Measurements from ENCODE around the gene COX20. TPM values are rescaled to one million over a fixed set of nuclear protein-coding genes. Genes with fewer than 3 reads are reported as not detected.
A peak's percentile ranks its signal among the peaks of the same experiment; 100 is the strongest.

COX20 gene
- total and polyA plus RNA-seq, 2 donors from 2014 or later, result 45.4 to 171 TPM

DNA sequence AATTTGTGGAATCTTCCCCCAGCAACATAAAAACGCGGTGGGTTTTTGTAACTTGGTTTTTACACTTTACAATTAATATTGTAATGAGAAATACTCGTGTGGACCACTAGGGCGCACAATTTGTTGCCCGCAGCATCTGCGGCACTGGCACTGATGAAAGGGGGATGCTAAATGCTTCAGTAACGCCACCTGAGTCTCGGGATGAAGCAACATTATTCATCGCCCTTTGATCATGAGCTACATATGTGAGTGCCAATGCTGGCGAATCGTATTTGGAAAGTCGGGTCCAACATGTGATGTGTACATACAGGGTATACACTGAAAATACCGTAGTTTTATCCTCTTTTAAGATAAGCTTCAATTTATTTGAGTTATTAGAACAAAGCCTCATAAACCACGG, 34.2 kb upstream of the COX20 start:
- DNase-seq (no peak), FAIRE-seq (no peak)
- intact Hi-C loops (cut with DNase I), result loop anchor here (10.0 kb wide), 1 partner anchor 234 kb away; no protein-coding TSS in a partner anchor
- TF ChIP-seq, protein P1, sequence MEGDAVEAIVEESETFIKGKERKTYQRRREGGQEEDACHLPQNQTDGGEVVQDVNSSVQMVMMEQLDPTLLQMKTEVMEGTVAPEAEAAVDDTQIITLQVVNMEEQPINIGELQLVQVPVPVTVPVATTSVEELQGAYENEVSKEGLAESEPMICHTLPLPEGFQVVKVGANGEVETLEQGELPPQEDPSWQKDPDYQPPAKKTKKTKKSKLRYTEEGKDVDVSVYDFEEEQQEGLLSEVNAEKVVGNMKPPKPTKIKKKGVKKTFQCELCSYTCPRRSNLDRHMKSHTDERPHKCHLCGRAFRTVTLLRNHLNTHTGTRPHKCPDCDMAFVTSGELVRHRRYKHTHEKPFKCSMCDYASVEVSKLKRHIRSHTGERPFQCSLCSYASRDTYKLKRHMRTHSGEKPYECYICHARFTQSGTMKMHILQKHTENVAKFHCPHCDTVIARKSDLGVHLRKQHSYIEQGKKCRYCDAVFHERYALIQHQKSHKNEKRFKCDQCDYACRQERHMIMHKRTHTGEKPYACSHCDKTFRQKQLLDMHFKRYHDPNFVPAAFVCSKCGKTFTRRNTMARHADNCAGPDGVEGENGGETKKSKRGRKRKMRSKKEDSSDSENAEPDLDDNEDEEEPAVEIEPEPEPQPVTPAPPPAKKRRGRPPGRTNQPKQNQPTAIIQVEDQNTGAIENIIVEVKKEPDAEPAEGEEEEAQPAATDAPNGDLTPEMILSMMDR (IDR thresholded peaks at IDR 0.05; ENCODE audit: borderline replicate concordance, extremely low read depth, insufficient read depth), result peak; percentile 46
- Histone ChIP-seq H3K4me1 (ENCODE audit: control insufficient read depth in 2 of 3, insufficient read depth in 2 of 3, low read depth in 1 of 3, low read length in 3 of 3) (peaks cover 0 to 2% (median 0%) of the 10 kb centered on the region in 3 donors), H3K27ac (ENCODE audit: low read depth in 2 of 2, low read length in 2 of 2) (no peak overlapping the region), H3K27me3 (ENCODE audit: control insufficient read depth, insufficient read depth, low read length) (no peaks in the 10 kb centered on the region), H3K9me3 (ENCODE audit: control insufficient read depth in 2 of 3, insufficient read depth in 1 of 3, low read length in 3 of 3) (no peaks in the 10 kb centered on the region), H3K36me3 (ENCODE audit: control insufficient read depth in 2 of 3, insufficient read depth in 3 of 3, low read length in 3 of 3) (no peaks in the 10 kb centered on the region), H3K4me3 (ENCODE audit: low read length in 3 of 3) (no peak overlapping the region), H3K9ac (ENCODE audit: low read length in 3 of 3) (no peak overlapping the region)

DNA sequence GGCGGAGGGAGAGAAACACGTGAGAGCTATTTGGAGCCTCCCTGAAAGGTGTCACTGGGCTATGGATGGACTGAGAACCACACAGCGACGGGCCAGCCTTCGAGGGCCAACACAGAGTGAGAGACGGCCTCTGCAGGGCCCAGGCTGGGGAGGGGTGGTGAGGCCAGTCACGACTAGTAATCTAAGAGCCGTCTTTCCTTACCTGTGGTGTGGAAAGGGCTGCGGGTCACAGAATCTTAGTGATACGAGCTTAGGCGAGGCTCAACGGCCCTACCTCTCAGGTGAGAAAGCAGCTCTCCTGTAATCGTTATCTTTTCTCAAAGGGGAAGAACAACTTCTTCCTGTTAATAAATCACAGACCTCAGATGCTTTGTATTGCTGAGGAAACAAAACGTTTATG, 33.4 kb upstream of the COX20 start:
- Histone ChIP-seq H3K4me1 (ENCODE audit: control insufficient read depth in 2 of 3, insufficient read depth in 2 of 3, low read depth in 1 of 3, low read length in 3 of 3) (no peaks in the 10 kb centered on the region), H3K9me3 (ENCODE audit: control insufficient read depth in 2 of 3, insufficient read depth in 1 of 3, low read length in 3 of 3) (no peaks in the 10 kb centered on the region), H3K27me3 (ENCODE audit: control insufficient read depth, insufficient read depth, low read length) (no peaks in the 10 kb centered on the region), H3K4me3 (ENCODE audit: low read length in 3 of 3) (no peak overlapping the region), H3K36me3 (ENCODE audit: control insufficient read depth in 2 of 3, insufficient read depth in 3 of 3, low read length in 3 of 3) (no peaks in the 10 kb centered on the region), H3K27ac (ENCODE audit: low read depth in 2 of 2, low read length in 2 of 2) (no peak overlapping the region), H3K9ac (ENCODE audit: low read length in 3 of 3) (no peak overlapping the region)
- intact Hi-C loops (cut with DNase I), result loop anchor here (10.0 kb wide), 1 partner anchor 233 kb away; no protein-coding TSS in a partner anchor
- FAIRE-seq (no peak), DNase-seq (no peak)
- TF ChIP-seq, protein P1 (IDR thresholded peaks at IDR 0.05; ENCODE audit: borderline replicate concordance, extremely low read depth, insufficient read depth), result no peak

DNA sequence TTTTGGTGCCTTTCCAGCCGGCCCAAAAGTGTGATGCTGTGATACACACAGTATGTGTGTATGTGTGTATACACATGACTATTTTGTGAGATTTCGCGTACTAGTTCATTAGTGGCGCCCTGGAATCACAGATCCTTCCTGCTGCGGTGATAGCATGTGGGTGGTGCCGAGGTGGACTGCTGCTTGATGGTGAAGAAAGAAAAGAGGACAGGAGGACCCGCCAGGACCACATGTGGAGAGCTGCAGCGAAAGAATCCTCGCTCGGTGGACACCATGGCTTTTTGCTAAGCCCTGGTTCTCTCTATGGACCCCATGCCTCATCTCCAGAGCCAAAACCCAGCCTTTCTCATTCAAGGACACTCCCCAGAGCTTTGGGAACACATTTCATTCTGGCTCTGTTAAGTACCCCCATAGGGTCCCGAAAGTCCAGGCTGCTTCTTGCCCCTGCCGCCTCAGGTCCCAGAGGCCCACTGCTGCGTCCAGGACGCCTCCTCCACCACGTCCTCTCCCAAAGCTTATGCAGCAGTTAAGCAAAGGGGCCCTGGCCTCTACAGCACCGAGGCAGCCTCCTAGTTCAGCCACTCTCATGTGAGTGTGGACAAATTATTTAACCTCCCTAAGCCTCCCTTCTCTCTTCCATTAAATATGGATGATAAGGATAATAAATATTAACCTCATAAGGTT, 32.8 kb upstream of the COX20 start:
- no peak overlapping the region for H3K27ac ChIP-seq (ENCODE audit: low read depth in 2 of 2, low read length in 2 of 2)
- no peaks in the 10 kb centered on the region for H3K27me3 ChIP-seq (ENCODE audit: control insufficient read depth, insufficient read depth, low read length)
- H3K36me3 ChIP-seq (ENCODE audit: control insufficient read depth in 2 of 3, insufficient read depth in 3 of 3, low read length in 3 of 3), result no peaks in the 10 kb centered on the region
- no peak for DNase-seq
- intact Hi-C loops (cut with DNase I), result loop anchor here (10.0 kb wide), 1 partner anchor 232 kb away; no protein-coding TSS in a partner anchor
- no peak for FAIRE-seq
- H3K4me3 ChIP-seq (ENCODE audit: low read length in 3 of 3), result no peak overlapping the region
- no peak overlapping the region for H3K9ac ChIP-seq (ENCODE audit: low read length in 3 of 3)
- H3K4me1 ChIP-seq (ENCODE audit: control insufficient read depth in 2 of 3, insufficient read depth in 2 of 3, low read depth in 1 of 3, low read length in 3 of 3), result no peaks in the 10 kb centered on the region
- H3K9me3 ChIP-seq (ENCODE audit: control insufficient read depth in 2 of 3, insufficient read depth in 1 of 3, low read length in 3 of 3), result no peaks in the 10 kb centered on the region
- TF ChIP-seq, protein P1 (IDR thresholded peaks at IDR 0.05; ENCODE audit: borderline replicate concordance, extremely low read depth, insufficient read depth), result no peak

All from kidney (tissue), 14 donors.